HepG2 (cell line): ENCODE results near the gene WNT1. TPM values are rescaled to one million over a fixed set of nuclear protein-coding genes. Genes with fewer than 3 reads are reported as not detected.

Experiments used
- ATAC-seq: fragments of 200-7000 bp; cut with Tn5 transposase; 3 replicates; pipeline ENCODE4 v1.9.1; 2020; ENCODE audit warnings: mild to moderate bottlenecking, moderate library complexity
- BruUV-seq: library from RNA; stranded (reverse); fragments of 400-500 nt; replicated peaks from 2 replicates; lab custom pipeline; 2021; lab: Mats Ljungman, UMichigan
- CTCF ChIA-PET: fragments of 300-600 bp; formaldehyde crosslinking; extraction: SDS; loops from one replicate; lab custom pipeline; 2021; ENCODE audit warnings: low total read pairs, inconsistent platforms, low intra/inter-chr PET ratio; lab: Yijun Ruan, JAX
- POLR2A ChIA-PET: fragments of 350-600 bp; sonication (Branson Sonifier 250); formaldehyde crosslinking; loops from one replicate; lab custom pipeline; 2020; ENCODE audit warnings: antibody characterized with exemption, inconsistent platforms; lab: Yijun Ruan, JAX
- DNase-seq: peaks from one replicate; pipeline ENCODE4 v3.0.0-alpha.2; 2015; ENCODE audit warnings: low spot score
- FAIRE-seq: peaks from 3 replicates; lab custom pipeline; 2011; peaks lifted over from hg19 to GRCh38; lab: Jason Lieb, UNC
- H2AFZ ChIP-seq: one replicate; pipeline ENCODE4 v1.6.1; 2011; ENCODE audit warnings: low read length, inconsistent platforms
- H3K27ac ChIP-seq: fragments of 300-600 bp; 3 replicates; pipeline ENCODE4 v1.8.0; 2011; ENCODE audit warnings: mixed run types, mild to moderate bottlenecking, mixed read lengths, low read length, inconsistent platforms; ENCODE audit not compliant: insufficient read depth; ENCODE audit errors: extremely low read length
- H3K27me3 ChIP-seq, 2 experiments: fragments of 200-600 bp in 1 of 2; 2 replicates in 1 of 2; 3 replicates in 1 of 2; pipeline versions ENCODE4 v1.6.0 to v1.8.0; 2011; ENCODE audit warnings: low read length in 2 of 2, mild to moderate bottlenecking in 2 of 2, moderate library complexity in 2 of 2, inconsistent platforms in 1 of 2; ENCODE audit not compliant: insufficient read depth in 2 of 2, control insufficient read depth in 1 of 2
- H3K36me3 ChIP-seq, 2 experiments: fragments of 200-600 bp in 1 of 2; replicated peaks in 1 of 2; 2 replicates in 1 of 2; 3 replicates in 1 of 2; pipeline versions ENCODE4 v1.5.1 to v1.8.0; 2011; ENCODE audit warnings: low read length in 2 of 2, inconsistent platforms in 1 of 2; ENCODE audit not compliant: insufficient read depth in 2 of 2, control insufficient read depth in 1 of 2
- H3K4me1 ChIP-seq: 2 replicates; pipeline ENCODE4 v1.5.1; 2012; ENCODE audit warnings: low read length, inconsistent platforms; ENCODE audit not compliant: insufficient read depth
- H3K4me2 ChIP-seq: 2 replicates; pipeline ENCODE4 v1.6.0; 2011; ENCODE audit warnings: low read depth, low read length, inconsistent platforms
- H3K4me3 ChIP-seq, 3 experiments: fragments of 200-600 bp in 1 of 3; sonication (generic), shearing (Covaris generic) in 1 of 3; replicated peaks in 1 of 3; 2 replicates each; pipeline ENCODE4 v1.5.1; 2011 to 2016; ENCODE audit warnings: low read length in 3 of 3, inconsistent platforms in 2 of 3, low read depth in 2 of 3, mild to moderate bottlenecking in 2 of 3, control low read depth in 1 of 3, mixed read lengths in 1 of 3; ENCODE audit not compliant: insufficient read depth in 1 of 3
- H3K79me2 ChIP-seq: one replicate; pipeline ENCODE4 v1.6.1; 2011; ENCODE audit warnings: low read length, inconsistent platforms; ENCODE audit not compliant: insufficient read depth
- H3K9ac ChIP-seq: 2 replicates; pipeline ENCODE4 v1.6.0; 2011; ENCODE audit warnings: mild to moderate bottlenecking, low read depth, low read length, inconsistent platforms; ENCODE audit not compliant: insufficient read depth
- H3K9me3 ChIP-seq: 2 replicates; pipeline ENCODE4 v1.5.1; 2012; ENCODE audit warnings: mild to moderate bottlenecking, low read length
- H4K20me1 ChIP-seq: 2 replicates; pipeline ENCODE4 v1.6.0; 2011; ENCODE audit warnings: inconsistent platforms, mild to moderate bottlenecking, low read length, moderate library complexity; ENCODE audit not compliant: insufficient read depth
- CENPT ChIP-seq: sonication (generic); formaldehyde crosslinking; IDR thresholded peaks from 2 replicates; pipeline ENCODE4 v1.8.0; 2022; ENCODE audit warnings: low read depth, mild to moderate bottlenecking, moderate library complexity, missing genetic modification reagents
- CREM ChIP-seq, 2 experiments: sonication (generic) in 1 of 2; formaldehyde crosslinking in 1 of 2; IDR thresholded peaks; 2 replicates each; pipeline versions ENCODE4 v1.4.0 to v1.6.1; 2016 to 2020; ENCODE audit warnings: antibody characterized with exemption in 1 of 2, mild to moderate bottlenecking in 1 of 2, missing genetic modification reagents in 1 of 2
- SIX4 ChIP-seq: sonication (generic); formaldehyde crosslinking; IDR thresholded peaks from 2 replicates; pipeline ENCODE4 v1.4.0; 2020; ENCODE audit warnings: missing genetic modification reagents
- TBX2 ChIP-seq: sonication (generic); formaldehyde crosslinking; IDR thresholded peaks from 2 replicates; pipeline ENCODE4 v1.5.0; 2020; ENCODE audit warnings: missing genetic modification reagents, mild to moderate bottlenecking, borderline replicate concordance
- ZFP1 ChIP-seq: IDR thresholded peaks from 2 replicates; pipeline ENCODE4 v1.6.1; 2016
- ZFX ChIP-seq: sonication (generic); formaldehyde crosslinking; IDR thresholded peaks from 2 replicates; pipeline ENCODE4 v1.4.0; 2020; ENCODE audit warnings: mild to moderate bottlenecking, low read depth, missing genetic modification reagents, moderate library complexity
- ZFY ChIP-seq: sonication (generic); formaldehyde crosslinking; IDR thresholded peaks from 2 replicates; pipeline ENCODE4 v1.4.0; 2020; ENCODE audit warnings: missing genetic modification reagents
- ZNF746 ChIP-seq: sonication (generic); formaldehyde crosslinking; IDR thresholded peaks from 2 replicates; pipeline ENCODE4 v1.8.0; 2022; ENCODE audit warnings: mild to moderate bottlenecking, missing genetic modification reagents
- ZNF747 ChIP-seq: sonication (generic); formaldehyde crosslinking; IDR thresholded peaks from 2 replicates; pipeline ENCODE4 v1.8.1; 2023; ENCODE audit warnings: missing genetic modification reagents, mild to moderate bottlenecking, borderline replicate concordance
- WGBS: methylation state at CpG from one replicate; pipeline ENCODE4 v1.1.6; 2017; ENCODE audit warnings: low lambda C conversion rate; 5-methylcytosine and 5-hydroxymethylcytosine counted together
- in situ Hi-C: cut with HindIII; loops from 2 replicates; pipeline ENCODE4 v1.10.0; 2017; ENCODE audit warnings: low pct_unique_long_range_greater_than_20kb; ENCODE audit not compliant: extremely low pct_ligation_motif_present
- intact Hi-C: fragments of 100-400 bp; cut with micrococcal nuclease; formaldehyde crosslinking; loops from one replicate; pipeline ENCODE4 v1.10.0; 2022; ENCODE audit not compliant: unreplicated experiment
- polyA plus RNA-seq, 8 experiments: library from polyadenylated mRNA; depleted of rRNA in 3 of 8; stranded (reverse) in 7 of 8; unstranded in 1 of 8; fragments of >200 nt; fragmentation: Illumina TruSeq in 4 of 8; extraction: Trizol in 4 of 8; gene quantifications; 2 replicates each; pipeline versions ENCODE4 v1.2.1 to v1.2.3, GENCODE V29; 2011 to 2016; ENCODE audit warnings: low read depth in 4 of 8, missing spikeins in 1 of 8, mixed read lengths in 1 of 8; ENCODE audit not compliant: insufficient read depth in 1 of 8
- total RNA-seq, 5 experiments: library from RNA; depleted of rRNA; stranded (reverse); fragments of >200 nt; fragmentation: Illumina TruSeq; extraction: Trizol; gene quantifications; 2 replicates each; pipeline ENCODE4 v1.2.3, GENCODE V29; 2016; ENCODE audit warnings: low read depth in 1 of 5
- TF ChIP-seq, protein P1 (sequence below): sonication (generic); formaldehyde crosslinking; IDR thresholded peaks from 2 replicates; pipeline ENCODE4 v1.4.0; 2020; ENCODE audit warnings: missing genetic modification reagents
- TF ChIP-seq, protein P2 (sequence below): sonication (generic); formaldehyde crosslinking; IDR thresholded peaks from 2 replicates; pipeline ENCODE4 v1.8.0; 2022; ENCODE audit warnings: mild to moderate bottlenecking, missing genetic modification reagents, moderate library complexity
- TF ChIP-seq, protein P3 (sequence below): sonication (generic); formaldehyde crosslinking; IDR thresholded peaks from 2 replicates; pipeline ENCODE4 v1.9.0; 2022; ENCODE audit warnings: missing genetic modification reagents, mild to moderate bottlenecking, borderline replicate concordance
- TF ChIP-seq, protein P4 (sequence below): sonication (generic); formaldehyde crosslinking; IDR thresholded peaks from 2 replicates; pipeline ENCODE4 v1.4.0; 2020; ENCODE audit warnings: missing genetic modification reagents

The WNT1 gene
- total and polyA plus RNA-seq, 2 of the 13 experiments (the other 11 are each of a cell fraction or from before 2014, with no cell fraction given), result not detected

DNA sequence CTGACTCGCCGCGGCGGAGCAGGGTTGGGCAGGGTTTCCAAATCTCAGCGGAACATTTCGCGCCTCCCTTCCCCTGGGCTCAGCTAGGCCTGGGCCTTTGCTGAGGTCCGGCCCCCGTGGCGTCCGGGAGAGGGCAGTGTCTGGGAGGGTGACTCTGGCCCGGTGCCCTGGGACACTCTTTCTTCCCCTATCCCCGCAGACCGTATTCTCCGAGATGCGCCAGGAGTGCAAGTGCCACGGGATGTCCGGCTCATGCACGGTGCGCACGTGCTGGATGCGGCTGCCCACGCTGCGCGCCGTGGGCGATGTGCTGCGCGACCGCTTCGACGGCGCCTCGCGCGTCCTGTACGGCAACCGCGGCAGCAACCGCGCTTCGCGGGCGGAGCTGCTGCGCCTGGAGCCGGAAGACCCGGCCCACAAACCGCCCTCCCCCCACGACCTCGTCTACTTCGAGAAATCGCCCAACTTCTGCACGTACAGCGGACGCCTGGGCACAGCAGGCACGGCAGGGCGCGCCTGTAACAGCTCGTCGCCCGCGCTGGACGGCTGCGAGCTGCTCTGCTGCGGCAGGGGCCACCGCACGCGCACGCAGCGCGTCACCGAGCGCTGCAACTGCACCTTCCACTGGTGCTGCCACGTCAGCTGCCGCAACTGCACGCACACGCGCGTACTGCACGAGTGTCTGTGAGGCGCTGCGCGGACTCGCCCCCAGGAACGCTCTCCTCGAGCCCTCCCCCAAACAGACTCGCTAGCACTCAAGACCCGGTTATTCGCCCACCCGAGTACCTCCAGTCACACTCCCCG lies 3.0 kb downstream of the WNT1 start:
- WGBS, result 34% methylated on average over 22 of the region's 91 CpGs
- peaks cover 32 to 81% of the 10 kb centered on the region in 2 experiments for H3K27me3 ChIP-seq
- H4K20me1 ChIP-seq, result no peaks in the 10 kb centered on the region
- TF ChIP-seq ZNF746 (CRISPR knock-in tag) (no peak), ZNF747 (peak; percentile 32; the same call in 1 of the 2 replicates), SIX4 (no peak), ZFP1 (CRISPR knock-in tag) (no peak), TBX2 (CRISPR knock-in tag) (no peak), CENPT (CRISPR knock-in tag) (no peak), ZFY (CRISPR knock-in tag) (peak; percentile 53; the same call in 1 of the 2 replicates), ZFX (CRISPR knock-in tag) (peak; percentile 68; the same call in 1 of the 2 replicates), CREM (IDR thresholded peaks at IDR 0.05) (no peak), CREM (CRISPR knock-in tag; IDR thresholded peaks at IDR 0.05) (no peak)
- TF ChIP-seq, protein P1, sequence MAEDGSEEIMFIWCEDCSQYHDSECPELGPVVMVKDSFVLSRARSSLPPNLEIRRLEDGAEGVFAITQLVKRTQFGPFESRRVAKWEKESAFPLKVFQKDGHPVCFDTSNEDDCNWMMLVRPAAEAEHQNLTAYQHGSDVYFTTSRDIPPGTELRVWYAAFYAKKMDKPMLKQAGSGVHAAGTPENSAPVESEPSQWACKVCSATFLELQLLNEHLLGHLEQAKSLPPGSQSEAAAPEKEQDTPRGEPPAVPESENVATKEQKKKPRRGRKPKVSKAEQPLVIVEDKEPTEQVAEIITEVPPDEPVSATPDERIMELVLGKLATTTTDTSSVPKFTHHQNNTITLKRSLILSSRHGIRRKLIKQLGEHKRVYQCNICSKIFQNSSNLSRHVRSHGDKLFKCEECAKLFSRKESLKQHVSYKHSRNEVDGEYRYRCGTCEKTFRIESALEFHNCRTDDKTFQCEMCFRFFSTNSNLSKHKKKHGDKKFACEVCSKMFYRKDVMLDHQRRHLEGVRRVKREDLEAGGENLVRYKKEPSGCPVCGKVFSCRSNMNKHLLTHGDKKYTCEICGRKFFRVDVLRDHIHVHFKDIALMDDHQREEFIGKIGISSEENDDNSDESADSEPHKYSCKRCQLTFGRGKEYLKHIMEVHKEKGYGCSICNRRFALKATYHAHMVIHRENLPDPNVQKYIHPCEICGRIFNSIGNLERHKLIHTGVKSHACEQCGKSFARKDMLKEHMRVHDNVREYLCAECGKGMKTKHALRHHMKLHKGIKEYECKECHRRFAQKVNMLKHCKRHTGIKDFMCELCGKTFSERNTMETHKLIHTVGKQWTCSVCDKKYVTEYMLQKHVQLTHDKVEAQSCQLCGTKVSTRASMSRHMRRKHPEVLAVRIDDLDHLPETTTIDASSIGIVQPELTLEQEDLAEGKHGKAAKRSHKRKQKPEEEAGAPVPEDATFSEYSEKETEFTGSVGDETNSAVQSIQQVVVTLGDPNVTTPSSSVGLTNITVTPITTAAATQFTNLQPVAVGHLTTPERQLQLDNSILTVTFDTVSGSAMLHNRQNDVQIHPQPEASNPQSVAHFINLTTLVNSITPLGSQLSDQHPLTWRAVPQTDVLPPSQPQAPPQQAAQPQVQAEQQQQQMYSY (CRISPR knock-in tag), result 0 out of 2 replicates have a peak, but pooled peaks have one; percentile 4
- TF ChIP-seq, protein P2, sequence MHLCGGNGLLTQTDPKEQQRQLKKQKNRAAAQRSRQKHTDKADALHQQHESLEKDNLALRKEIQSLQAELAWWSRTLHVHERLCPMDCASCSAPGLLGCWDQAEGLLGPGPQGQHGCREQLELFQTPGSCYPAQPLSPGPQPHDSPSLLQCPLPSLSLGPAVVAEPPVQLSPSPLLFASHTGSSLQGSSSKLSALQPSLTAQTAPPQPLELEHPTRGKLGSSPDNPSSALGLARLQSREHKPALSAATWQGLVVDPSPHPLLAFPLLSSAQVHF (CRISPR knock-in tag), result no peak
- TF ChIP-seq, protein P3, sequence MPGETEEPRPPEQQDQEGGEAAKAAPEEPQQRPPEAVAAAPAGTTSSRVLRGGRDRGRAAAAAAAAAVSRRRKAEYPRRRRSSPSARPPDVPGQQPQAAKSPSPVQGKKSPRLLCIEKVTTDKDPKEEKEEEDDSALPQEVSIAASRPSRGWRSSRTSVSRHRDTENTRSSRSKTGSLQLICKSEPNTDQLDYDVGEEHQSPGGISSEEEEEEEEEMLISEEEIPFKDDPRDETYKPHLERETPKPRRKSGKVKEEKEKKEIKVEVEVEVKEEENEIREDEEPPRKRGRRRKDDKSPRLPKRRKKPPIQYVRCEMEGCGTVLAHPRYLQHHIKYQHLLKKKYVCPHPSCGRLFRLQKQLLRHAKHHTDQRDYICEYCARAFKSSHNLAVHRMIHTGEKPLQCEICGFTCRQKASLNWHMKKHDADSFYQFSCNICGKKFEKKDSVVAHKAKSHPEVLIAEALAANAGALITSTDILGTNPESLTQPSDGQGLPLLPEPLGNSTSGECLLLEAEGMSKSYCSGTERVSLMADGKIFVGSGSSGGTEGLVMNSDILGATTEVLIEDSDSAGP, result peak; percentile 33; the same call in 1 of the 2 replicates
- TF ChIP-seq, protein P4, sequence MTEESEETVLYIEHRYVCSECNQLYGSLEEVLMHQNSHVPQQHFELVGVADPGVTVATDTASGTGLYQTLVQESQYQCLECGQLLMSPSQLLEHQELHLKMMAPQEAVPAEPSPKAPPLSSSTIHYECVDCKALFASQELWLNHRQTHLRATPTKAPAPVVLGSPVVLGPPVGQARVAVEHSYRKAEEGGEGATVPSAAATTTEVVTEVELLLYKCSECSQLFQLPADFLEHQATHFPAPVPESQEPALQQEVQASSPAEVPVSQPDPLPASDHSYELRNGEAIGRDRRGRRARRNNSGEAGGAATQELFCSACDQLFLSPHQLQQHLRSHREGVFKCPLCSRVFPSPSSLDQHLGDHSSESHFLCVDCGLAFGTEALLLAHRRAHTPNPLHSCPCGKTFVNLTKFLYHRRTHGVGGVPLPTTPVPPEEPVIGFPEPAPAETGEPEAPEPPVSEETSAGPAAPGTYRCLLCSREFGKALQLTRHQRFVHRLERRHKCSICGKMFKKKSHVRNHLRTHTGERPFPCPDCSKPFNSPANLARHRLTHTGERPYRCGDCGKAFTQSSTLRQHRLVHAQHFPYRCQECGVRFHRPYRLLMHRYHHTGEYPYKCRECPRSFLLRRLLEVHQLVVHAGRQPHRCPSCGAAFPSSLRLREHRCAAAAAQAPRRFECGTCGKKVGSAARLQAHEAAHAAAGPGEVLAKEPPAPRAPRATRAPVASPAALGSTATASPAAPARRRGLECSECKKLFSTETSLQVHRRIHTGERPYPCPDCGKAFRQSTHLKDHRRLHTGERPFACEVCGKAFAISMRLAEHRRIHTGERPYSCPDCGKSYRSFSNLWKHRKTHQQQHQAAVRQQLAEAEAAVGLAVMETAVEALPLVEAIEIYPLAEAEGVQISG, result peak; percentile 91

More for the DNA sequence above, 3.0 kb downstream of the WNT1 start:
- Histone ChIP-seq H3K4me3 (peak overlapping the region; percentile 34 to 69 (median 51); a peak in 4 of 6 replicates), H3K27ac (no peak overlapping the region), H3K79me2 (no peaks in the 10 kb centered on the region), H3K36me3 (no peaks in the 10 kb centered on the region), H3K4me2 (peak overlapping the region; percentile 70), H3K9me3 (no peaks in the 10 kb centered on the region), H2AFZ (no peak overlapping the region), H3K4me1 (peaks cover 44% of the 10 kb centered on the region), H3K9ac (no peak overlapping the region)
- ChIA-PET POLR2A (interaction anchor here (1.3 kb wide), 1 partner anchor 17 kb away, joined by 3 read pairs; no protein-coding TSS in a partner anchor), CTCF (interaction anchor here (1.2 kb wide), 2 partner anchors 14 to 15 kb away, joined by 3 to 4 read pairs; no protein-coding TSS in a partner anchor)
- peak; percentile 62 for ATAC-seq
- no peak for FAIRE-seq
- no peak for DNase-seq
- BruUV-seq, result no TSS peak
- intact Hi-C loops, result no loop called here
- in situ Hi-C loops, result no loop called here
